Measurements from ENCODE around the gene SEC22B. TPM values are rescaled to one million over a fixed set of nuclear protein-coding genes. Genes with fewer than 3 reads are reported as not detected.
A peak's percentile ranks its signal among the peaks of the same experiment; 100 is the strongest.
"Not testable (repeated sequence)": the region's sequence is repeated elsewhere in the genome, so short reads cannot be mapped to it uniquely, and the experiment has no call there.

Gene SEC22B
- total and polyA plus RNA-seq, 4 donors: 23.7 to 39.7 (median 30.4) TPM

- H3K27me3 ChIP-seq (ENCODE audit: control insufficient read depth in 1 of 2, insufficient read depth in 2 of 2, low read length in 1 of 2); H3K4me1 ChIP-seq (ENCODE audit: control insufficient read depth in 1 of 2, insufficient read depth in 2 of 2, low read length in 2 of 2); H3K36me3 ChIP-seq (ENCODE audit: control insufficient read depth in 1 of 2, insufficient read depth in 2 of 2, low read length in 1 of 2); H3K4me3 ChIP-seq (ENCODE audit: low read length in 2 of 2); ATAC-seq (ENCODE audit: low FRiP score); intact Hi-C loops (cut with DNase I); DNase-seq; H3K27ac ChIP-seq (ENCODE audit: low read depth in 1 of 2, low read length in 2 of 2); H3K9me3 ChIP-seq (ENCODE audit: control insufficient read depth, low read length): not testable (repeated sequence)
- WGBS, 2 donors: 100% methylated on average over 1 to 2 of the region's 3 CpGs
Measured at GRCh38 chr1:120150138-120150822, 26.0 kb downstream of the SEC22B start.

- intact Hi-C loops (cut with DNase I): loop anchor here (5.0 to 10.0 kb wide), 2 partner anchors 202 to 205 kb away; no protein-coding TSS in a partner anchor
- not testable (repeated sequence) for H3K4me1 ChIP-seq (ENCODE audit: control insufficient read depth in 1 of 2, insufficient read depth in 2 of 2, low read length in 2 of 2); H3K4me3 ChIP-seq (ENCODE audit: low read length in 2 of 2)
Measured at GRCh38 chr1:120149420-120150059, 26.8 kb downstream of the SEC22B start.

GRCh38 chr1:120145806-120146205, 30.5 kb downstream of the SEC22B start:
- H3K4me1 ChIP-seq (ENCODE audit: control insufficient read depth in 1 of 2, insufficient read depth in 2 of 2, low read length in 2 of 2); H3K4me3 ChIP-seq (ENCODE audit: low read length in 2 of 2); H3K9me3 ChIP-seq (ENCODE audit: control insufficient read depth, low read length); H3K27ac ChIP-seq (ENCODE audit: low read depth in 1 of 2, low read length in 2 of 2); H3K27me3 ChIP-seq (ENCODE audit: control insufficient read depth in 1 of 2, insufficient read depth in 2 of 2, low read length in 1 of 2); H3K36me3 ChIP-seq (ENCODE audit: control insufficient read depth in 1 of 2, insufficient read depth in 2 of 2, low read length in 1 of 2); DNase-seq: not testable (repeated sequence)
- peak; percentile 77 for ATAC-seq (ENCODE audit: low FRiP score)
- intact Hi-C loops (cut with DNase I): loop anchor here (5.0 to 10.0 kb wide), 2 partner anchors 199 to 201 kb away; no protein-coding TSS in a partner anchor
- no CpG with 5 or more reads among the region's 1 CpG for WGBS, 2 donors

More at GRCh38 chr1:120149420-120150059, 26.8 kb downstream of the SEC22B start:
- H3K9me3 ChIP-seq (ENCODE audit: control insufficient read depth, low read length); ATAC-seq (ENCODE audit: low FRiP score); H3K27me3 ChIP-seq (ENCODE audit: control insufficient read depth in 1 of 2, insufficient read depth in 2 of 2, low read length in 1 of 2); DNase-seq; H3K27ac ChIP-seq (ENCODE audit: low read depth in 1 of 2, low read length in 2 of 2); H3K36me3 ChIP-seq (ENCODE audit: control insufficient read depth in 1 of 2, insufficient read depth in 2 of 2, low read length in 1 of 2): not testable (repeated sequence)

- intact Hi-C loops (cut with DNase I): loop anchor here (5.0 to 10.0 kb wide), 2 partner anchors 197 to 200 kb away; no protein-coding TSS in a partner anchor
- no CpG with 5 or more reads among the region's 1 CpG for WGBS, 2 donors
- peak; percentile 85 for ATAC-seq (ENCODE audit: low FRiP score)
Measured at GRCh38 chr1:120144626-120145025, 31.7 kb downstream of the SEC22B start.

GRCh38 chr1:120144169-120144568, 32.2 kb downstream of the SEC22B start:
- H3K4me1 ChIP-seq (ENCODE audit: control insufficient read depth in 1 of 2, insufficient read depth in 2 of 2, low read length in 2 of 2); H3K27me3 ChIP-seq (ENCODE audit: control insufficient read depth in 1 of 2, insufficient read depth in 2 of 2, low read length in 1 of 2); H3K36me3 ChIP-seq (ENCODE audit: control insufficient read depth in 1 of 2, insufficient read depth in 2 of 2, low read length in 1 of 2); H3K4me3 ChIP-seq (ENCODE audit: low read length in 2 of 2); H3K9me3 ChIP-seq (ENCODE audit: control insufficient read depth, low read length); ATAC-seq (ENCODE audit: low FRiP score): not testable (repeated sequence)
- DNase-seq: peak; percentile 46 to 71
- 75 to 82% methylated on average over 2 of the region's 2 CpGs for WGBS, 2 donors
- peak overlapping the region in 1 of 2 donors; percentile 57 for H3K27ac ChIP-seq (ENCODE audit: low read depth in 1 of 2, low read length in 2 of 2)
- intact Hi-C loops (cut with DNase I): loop anchor here in 1 of 2 donors (10.0 kb wide), 1 partner anchor 199 kb away; no protein-coding TSS in a partner anchor

More at GRCh38 chr1:120144626-120145025, 31.7 kb downstream of the SEC22B start:
- not testable (repeated sequence) for DNase-seq; H3K4me1 ChIP-seq (ENCODE audit: control insufficient read depth in 1 of 2, insufficient read depth in 2 of 2, low read length in 2 of 2); H3K4me3 ChIP-seq (ENCODE audit: low read length in 2 of 2); H3K9me3 ChIP-seq (ENCODE audit: control insufficient read depth, low read length); H3K27me3 ChIP-seq (ENCODE audit: control insufficient read depth in 1 of 2, insufficient read depth in 2 of 2, low read length in 1 of 2); H3K27ac ChIP-seq (ENCODE audit: low read depth in 1 of 2, low read length in 2 of 2); H3K36me3 ChIP-seq (ENCODE audit: control insufficient read depth in 1 of 2, insufficient read depth in 2 of 2, low read length in 1 of 2)

GRCh38 chr1:120143334-120143733, 33.0 kb downstream of the SEC22B start:
- intact Hi-C loops (cut with DNase I): loop anchor here in 1 of 2 donors (10.0 kb wide), 1 partner anchor 199 kb away; no protein-coding TSS in a partner anchor
- not testable (repeated sequence) for H3K27me3 ChIP-seq (ENCODE audit: control insufficient read depth in 1 of 2, insufficient read depth in 2 of 2, low read length in 1 of 2); H3K4me3 ChIP-seq (ENCODE audit: low read length in 2 of 2); H3K4me1 ChIP-seq (ENCODE audit: control insufficient read depth in 1 of 2, insufficient read depth in 2 of 2, low read length in 2 of 2); H3K36me3 ChIP-seq (ENCODE audit: control insufficient read depth in 1 of 2, insufficient read depth in 2 of 2, low read length in 1 of 2); ATAC-seq (ENCODE audit: low FRiP score); H3K9me3 ChIP-seq (ENCODE audit: control insufficient read depth, low read length); DNase-seq
- WGBS, 2 donors: 5 to 15% methylated on average over 1 to 3 of the region's 3 CpGs
- H3K27ac ChIP-seq (ENCODE audit: low read depth in 1 of 2, low read length in 2 of 2): peak overlapping the region; percentile 57 to 68

- H3K4me3 ChIP-seq (ENCODE audit: low read length in 2 of 2); H3K27me3 ChIP-seq (ENCODE audit: control insufficient read depth in 1 of 2, insufficient read depth in 2 of 2, low read length in 1 of 2); H3K36me3 ChIP-seq (ENCODE audit: control insufficient read depth in 1 of 2, insufficient read depth in 2 of 2, low read length in 1 of 2); H3K9me3 ChIP-seq (ENCODE audit: control insufficient read depth, low read length); H3K4me1 ChIP-seq (ENCODE audit: control insufficient read depth in 1 of 2, insufficient read depth in 2 of 2, low read length in 2 of 2): not testable (repeated sequence)
- 5 to 7% methylated on average over 9 to 12 of the region's 14 CpGs for WGBS, 2 donors
- DNase-seq: peak in 1 of 2 donors; percentile 65
- ATAC-seq (ENCODE audit: low FRiP score): peak; percentile 57
- intact Hi-C loops (cut with DNase I): loop anchor here in 1 of 2 donors (10.0 kb wide), 1 partner anchor 198 kb away; no protein-coding TSS in a partner anchor
- peak overlapping the region in 1 of 2 donors; percentile 35 for H3K27ac ChIP-seq (ENCODE audit: low read depth in 1 of 2, low read length in 2 of 2)
Measured at GRCh38 chr1:120142512-120143263, 33.6 kb downstream of the SEC22B start.

GRCh38 chr1:120141865-120142264, 34.5 kb downstream of the SEC22B start:
- ATAC-seq (ENCODE audit: low FRiP score); H3K27me3 ChIP-seq (ENCODE audit: control insufficient read depth in 1 of 2, insufficient read depth in 2 of 2, low read length in 1 of 2); H3K36me3 ChIP-seq (ENCODE audit: control insufficient read depth in 1 of 2, insufficient read depth in 2 of 2, low read length in 1 of 2); DNase-seq; H3K4me3 ChIP-seq (ENCODE audit: low read length in 2 of 2); H3K4me1 ChIP-seq (ENCODE audit: control insufficient read depth in 1 of 2, insufficient read depth in 2 of 2, low read length in 2 of 2); H3K9me3 ChIP-seq (ENCODE audit: control insufficient read depth, low read length): not testable (repeated sequence)
- peak overlapping the region in 1 of 2 donors; percentile 54 for H3K27ac ChIP-seq (ENCODE audit: low read depth in 1 of 2, low read length in 2 of 2)
- intact Hi-C loops (cut with DNase I): loop anchor here in 1 of 2 donors (10.0 kb wide), 1 partner anchor 197 kb away; no protein-coding TSS in a partner anchor
